Measurements from ENCODE around the gene NOTCH2.

- TF ChIP-seq CTCF (IDR thresholded peaks at IDR 0.05) (no peak), EZH2phosphoT487 (IDR thresholded peaks at IDR 0.05) (no peak)
Measured at GRCh38 chr1:119910618-119911017, 158.8 kb downstream of the NOTCH2 start.
